GM13976 (cell line): ENCODE results near the gene MPC1L.

Experiments used
- DNase-seq: peaks from one replicate; pipeline ENCODE4 v3.0.0; 2012; ENCODE audit warnings: low spot score
- in situ Hi-C: fragments of 300-500 bp; cut with MboI; formaldehyde crosslinking; loops from one replicate; pipeline ENCODE4 v1.12.0; 2022; ENCODE audit warnings: low sequenced_read_pairs, mixed read lengths, inconsistent platforms; ENCODE audit not compliant: unreplicated experiment
- TF ChIP-seq, protein P1 (sequence below): IDR thresholded peaks from 2 replicates; pipeline ENCODE4 v1.5.1; 2012; ENCODE audit warnings: borderline replicate concordance, mild to moderate bottlenecking; ENCODE audit not compliant: insufficient read depth; ENCODE audit errors: extremely low read depth, missing control alignments, control extremely low read depth

The MPC1L gene

DNA sequence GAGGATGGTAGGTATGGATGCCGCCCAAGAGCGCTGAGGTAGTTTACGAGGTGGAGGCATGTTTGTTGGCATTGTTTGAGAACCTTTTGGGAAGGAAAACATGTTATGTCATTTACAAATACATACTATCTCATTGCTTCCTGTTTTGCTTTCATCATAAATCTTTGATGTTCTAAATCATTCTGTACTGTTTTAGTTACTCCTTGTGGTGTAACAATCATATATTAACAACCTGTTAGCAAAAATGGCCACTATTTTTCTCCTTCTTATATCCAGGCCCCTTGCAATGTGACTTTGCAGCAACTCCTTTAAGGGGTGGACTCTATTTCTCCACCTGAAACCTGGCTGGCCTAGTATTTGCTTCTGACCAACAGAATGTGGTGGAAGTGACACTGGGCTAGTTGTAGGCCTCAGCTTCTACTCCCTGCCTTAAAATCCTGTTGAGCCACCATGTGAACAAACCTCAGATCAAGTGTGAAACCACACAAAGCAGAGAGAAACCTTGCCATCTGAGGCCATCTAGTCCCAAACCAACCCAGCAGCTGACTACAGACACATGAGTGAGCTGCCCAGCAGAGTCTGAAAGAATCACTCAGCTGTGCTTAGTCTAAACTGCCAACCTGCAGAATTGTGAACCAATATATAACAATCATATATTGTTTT, 40.0 kb downstream of the MPC1L start:
- in situ Hi-C loops = loop anchor here (10.0 kb wide), 1 partner anchor 452 kb away; no protein-coding TSS in a partner anchor
- TF ChIP-seq, protein P1, sequence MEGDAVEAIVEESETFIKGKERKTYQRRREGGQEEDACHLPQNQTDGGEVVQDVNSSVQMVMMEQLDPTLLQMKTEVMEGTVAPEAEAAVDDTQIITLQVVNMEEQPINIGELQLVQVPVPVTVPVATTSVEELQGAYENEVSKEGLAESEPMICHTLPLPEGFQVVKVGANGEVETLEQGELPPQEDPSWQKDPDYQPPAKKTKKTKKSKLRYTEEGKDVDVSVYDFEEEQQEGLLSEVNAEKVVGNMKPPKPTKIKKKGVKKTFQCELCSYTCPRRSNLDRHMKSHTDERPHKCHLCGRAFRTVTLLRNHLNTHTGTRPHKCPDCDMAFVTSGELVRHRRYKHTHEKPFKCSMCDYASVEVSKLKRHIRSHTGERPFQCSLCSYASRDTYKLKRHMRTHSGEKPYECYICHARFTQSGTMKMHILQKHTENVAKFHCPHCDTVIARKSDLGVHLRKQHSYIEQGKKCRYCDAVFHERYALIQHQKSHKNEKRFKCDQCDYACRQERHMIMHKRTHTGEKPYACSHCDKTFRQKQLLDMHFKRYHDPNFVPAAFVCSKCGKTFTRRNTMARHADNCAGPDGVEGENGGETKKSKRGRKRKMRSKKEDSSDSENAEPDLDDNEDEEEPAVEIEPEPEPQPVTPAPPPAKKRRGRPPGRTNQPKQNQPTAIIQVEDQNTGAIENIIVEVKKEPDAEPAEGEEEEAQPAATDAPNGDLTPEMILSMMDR = no peak
- no peak for DNase-seq

DNA sequence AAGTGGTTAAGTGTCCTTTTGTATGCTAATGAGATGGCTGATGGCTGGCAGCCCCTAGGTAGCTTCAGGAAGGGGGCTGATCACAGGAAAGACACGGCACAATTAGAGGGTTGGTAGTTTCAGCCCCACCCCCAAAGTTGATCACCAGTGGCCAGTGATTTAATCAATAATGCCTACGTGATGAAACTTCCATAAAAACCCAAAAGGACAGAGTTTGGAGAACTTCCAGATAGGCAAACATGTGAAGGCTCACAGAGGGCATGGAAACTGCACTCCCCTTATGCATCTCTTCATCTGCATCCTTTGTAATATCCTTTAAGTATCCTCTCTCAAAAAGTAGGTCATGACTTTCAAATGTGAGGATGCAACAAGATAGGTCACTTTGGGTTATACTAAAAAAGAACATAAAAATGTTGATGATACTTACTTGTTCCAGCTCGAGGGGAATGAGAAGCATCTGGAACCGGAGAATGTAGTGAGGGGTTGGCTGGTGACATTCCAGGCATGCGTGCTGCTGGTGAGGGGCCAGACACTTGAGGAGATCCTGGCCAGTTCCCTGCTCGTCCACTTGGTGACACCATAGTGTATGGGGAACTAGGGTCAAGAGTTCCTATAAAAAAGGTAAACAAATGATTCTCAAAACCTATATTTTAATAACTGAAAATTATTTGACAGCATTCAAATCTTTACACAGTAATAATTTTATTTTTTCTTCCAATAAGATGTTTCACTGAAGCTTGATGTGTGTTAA, 40.8 kb downstream of the MPC1L start:
- DNase-seq = no peak
- in situ Hi-C loops = loop anchor here (10.0 kb wide), 1 partner anchor 451 kb away; no protein-coding TSS in a partner anchor
- TF ChIP-seq, protein P1 = peak; percentile 26

DNA sequence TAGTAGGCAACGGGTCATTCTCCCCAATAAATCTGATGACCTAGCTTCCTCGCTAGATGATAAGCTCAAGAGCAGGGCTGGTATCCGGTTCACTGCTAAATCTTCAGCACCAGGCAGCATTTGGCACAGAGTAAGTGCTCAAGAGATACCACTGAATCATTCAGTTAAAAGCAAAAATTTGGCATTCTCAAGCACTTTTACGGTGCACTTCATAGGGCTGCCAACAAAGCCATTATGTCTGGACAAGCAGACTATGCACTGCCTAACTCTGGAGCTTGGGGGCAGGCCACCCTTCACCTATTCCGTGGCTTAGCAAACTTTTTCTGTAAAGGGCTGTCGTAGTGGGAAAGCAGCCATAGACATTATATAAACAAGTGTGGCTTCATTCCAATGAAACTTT, 47.9 kb downstream of the MPC1L start:
- TF ChIP-seq, protein P1 = no peak
- in situ Hi-C loops = no loop called here
- no peak for DNase-seq
